GM12878 (cell line): ENCODE measurements around the gene KAZN. TPM values are rescaled to one million over a fixed set of nuclear protein-coding genes. Genes with fewer than 3 reads are reported as not detected.
A peak's percentile ranks its signal among the peaks of the same experiment; 100 is the strongest.

Source experiments
- ATAC-seq: fragments of 200-7000 bp; cut with Tn5 transposase; 3 replicates; pipeline ENCODE4 v1.9.1; 2020; ENCODE audit warnings: mild to moderate bottlenecking, moderate library complexity
- BruUV-seq: library from RNA; stranded (reverse); fragments of 400-500 nt; replicated peaks from 2 replicates; lab custom pipeline; 2021; lab: Mats Ljungman, UMichigan
- CTCF ChIA-PET: fragments of 300-600 bp; sonication (Branson Sonifier 250); formaldehyde crosslinking; extraction: SDS; loops from one replicate; lab custom pipeline; 2021; ENCODE audit warnings: inconsistent platforms; lab: Yijun Ruan, JAX
- POLR2A ChIA-PET: fragments of 350-600 bp; formaldehyde crosslinking; extraction: SDS; loops from one replicate; lab custom pipeline; 2021; ENCODE audit warnings: inconsistent platforms; lab: Charles Lee
- RAD21 ChIA-PET: fragments of 300-600 bp; sonication (Branson Sonifier 250); formaldehyde crosslinking; loops from one replicate; lab custom pipeline; 2023; ENCODE audit warnings: antibody characterized with exemption; ENCODE audit not compliant: unreplicated experiment; lab: Charles Lee
- SMC1A ChIA-PET: fragments of 300-600 bp; sonication (Branson Sonifier 250); formaldehyde crosslinking; loops from one replicate; lab custom pipeline; 2023; ENCODE audit not compliant: unreplicated experiment, uncharacterized antibody; lab: Charles Lee
- DNase-seq: peaks from one replicate; pipeline ENCODE4 v3.0.0-alpha.2; 2011; ENCODE audit warnings: low read depth, low spot score
- FAIRE-seq: peaks from 3 replicates; lab custom pipeline; 2011; peaks lifted over from hg19 to GRCh38; lab: Jason Lieb, UNC
- H2AFZ ChIP-seq: 2 replicates; pipeline ENCODE4 v1.6.0; 2011; ENCODE audit warnings: low read depth, low read length, control low read depth; ENCODE audit not compliant: control insufficient read depth
- H3K27ac ChIP-seq: 2 replicates; pipeline ENCODE4 v1.5.1; 2011; ENCODE audit warnings: control low read depth; ENCODE audit not compliant: control insufficient read depth, insufficient read depth
- H3K27me3 ChIP-seq, 2 experiments: replicated peaks in 1 of 2; 2 replicates each; pipeline versions ENCODE4 v1.6.0 to v1.6.1; 2011; ENCODE audit warnings: low read length in 1 of 2; ENCODE audit not compliant: control insufficient read depth in 2 of 2, insufficient read depth in 2 of 2
- H3K36me3 ChIP-seq, 2 experiments: 2 replicates each; pipeline ENCODE4 v1.5.1; 2011; ENCODE audit warnings: low read length in 1 of 2; ENCODE audit not compliant: control insufficient read depth in 2 of 2, insufficient read depth in 2 of 2
- H3K4me1 ChIP-seq: 2 replicates; pipeline ENCODE4 v1.6.1; 2011; ENCODE audit warnings: mild to moderate bottlenecking, low read length, moderate library complexity, mixed read lengths; ENCODE audit not compliant: control insufficient read depth, insufficient read depth
- H3K4me2 ChIP-seq: 2 replicates; pipeline ENCODE4 v1.6.0; 2011; ENCODE audit warnings: control low read depth; ENCODE audit not compliant: control insufficient read depth, insufficient read depth
- H3K4me3 ChIP-seq: fragments of 200-600 bp; sonication (generic); 2 replicates; pipeline ENCODE4 v1.5.1; 2016
- H3K79me2 ChIP-seq: 2 replicates; pipeline ENCODE4 v1.6.0; 2011; ENCODE audit warnings: low read length; ENCODE audit not compliant: control insufficient read depth, insufficient read depth
- H3K9ac ChIP-seq: 2 replicates; pipeline ENCODE4 v1.8.0; 2011; ENCODE audit warnings: low read length, control low read depth, mixed read lengths; ENCODE audit not compliant: control insufficient read depth, insufficient read depth
- H3K9me3 ChIP-seq: replicated peaks from 3 replicates; pipeline ENCODE4 v1.5.1; 2011; ENCODE audit warnings: mild to moderate bottlenecking, low read length; ENCODE audit not compliant: control insufficient read depth, insufficient read depth
- H4K20me1 ChIP-seq: 2 replicates; pipeline ENCODE4 v1.6.0; 2011; ENCODE audit not compliant: control insufficient read depth, insufficient read depth
- ESRRA ChIP-seq: IDR thresholded peaks from 2 replicates; pipeline ENCODE4 v1.6.1; 2012; ENCODE audit warnings: mild to moderate bottlenecking, low read length, improper control_type of control experiment
- NFYB ChIP-seq: IDR thresholded peaks from 2 replicates; pipeline ENCODE4 v1.6.1; 2011; ENCODE audit warnings: low read depth, mild to moderate bottlenecking, low read length, improper control_type of control experiment, moderate library complexity; ENCODE audit not compliant: insufficient read depth
- RUNX3 ChIP-seq: IDR thresholded peaks from 2 replicates; pipeline ENCODE4 v1.6.1; 2012; ENCODE audit warnings: low read length, inconsistent platforms
- SIX5 ChIP-seq: IDR thresholded peaks from 2 replicates; pipeline ENCODE4 v1.6.1; 2011; ENCODE audit warnings: mild to moderate bottlenecking, low read depth, low read length, moderate library complexity; ENCODE audit not compliant: severe bottlenecking
- SREBF1 ChIP-seq: IDR thresholded peaks from 2 replicates; pipeline ENCODE4 v1.6.1; 2012; ENCODE audit warnings: mild to moderate bottlenecking, low read length
- YY1 ChIP-seq: IDR thresholded peaks from 2 replicates; pipeline ENCODE4 v1.6.1; 2011; ENCODE audit warnings: low read depth, mild to moderate bottlenecking, low read length
- ZBED1 ChIP-seq: IDR thresholded peaks from 2 replicates; pipeline ENCODE4 v1.6.1; 2016; ENCODE audit warnings: borderline replicate concordance
- ZNF622 ChIP-seq: fragments of 450-650 bp; IDR thresholded peaks from 2 replicates; pipeline ENCODE4 v1.6.1; 2017; ENCODE audit warnings: mild to moderate bottlenecking, inconsistent platforms
- WGBS: methylation state at CpG from one replicate; pipeline ENCODE4 v1.1.6; 2016; ENCODE audit warnings: low lambda C conversion rate; ENCODE audit not compliant: insufficient replicate concordance, insufficient coverage; ENCODE audit errors: missing lambda C conversion rate; 5-methylcytosine and 5-hydroxymethylcytosine counted together
- in situ Hi-C: fragments of 300-500 bp; cut with MboI; formaldehyde crosslinking; loops from 9 replicates; pipeline ENCODE4 v1.14.3; 2018; ENCODE audit warnings: mixed read lengths
- intact Hi-C: fragments of 100-400 bp; cut with micrococcal nuclease; formaldehyde crosslinking; loops from one replicate; pipeline ENCODE4 v1.14.2; 2022; ENCODE audit not compliant: unreplicated experiment
- polyA plus RNA-seq, 11 experiments: library from polyadenylated mRNA; depleted of rRNA in 4 of 11; unstranded in 6 of 11; stranded (reverse) in 5 of 11; fragments of >200 nt; fragmentation: Nextera tagmentation in 4 of 11; fragmentation: Illumina TruSeq in 1 of 11; extraction: Ambion mirVana in 4 of 11; extraction: Trizol in 1 of 11; gene quantifications; 1 replicate in 1 of 11; 2 replicates in 10 of 11; pipeline versions ENCODE4 v1.2.1 to v1.2.3, GENCODE V29; 2011 to 2016; ENCODE audit warnings: inconsistent platforms in 2 of 11, missing spikeins in 2 of 11, low read depth in 1 of 11
- total RNA-seq, 4 experiments: library from RNA; depleted of rRNA in 3 of 4; stranded (reverse); fragments of >200 nt in 3 of 4; fragmentation: Illumina TruSeq in 1 of 4; extraction: Trizol in 1 of 4; gene quantifications; 2 replicates each; pipeline versions ENCODE4 v1.2.1 to v1.2.3, GENCODE V29; 2013 to 2021
- TF ChIP-seq, protein P1 (sequence below): fragments of 450-650 bp; formaldehyde crosslinking; IDR thresholded peaks from 2 replicates; pipeline ENCODE4 v1.5.0; 2022; ENCODE audit warnings: mild to moderate bottlenecking, missing genetic modification characterization
- TF ChIP-seq, protein P2 (sequence below), 3 experiments: IDR thresholded peaks in 2 of 3; conservative IDR thresholded peaks in 1 of 3; 2 replicates each; pipeline ENCODE4 v1.5.1; 2011; ENCODE audit warnings: low read depth in 3 of 3, low read length in 3 of 3, mild to moderate bottlenecking in 3 of 3, control low read depth in 2 of 3, moderate library complexity in 2 of 3, inconsistent platforms in 1 of 3, mixed read lengths in 1 of 3; ENCODE audit not compliant: control insufficient read depth in 2 of 3, insufficient read depth in 1 of 3; ENCODE audit errors: extremely low read depth in 1 of 3
- TF ChIP-seq, protein P3 (sequence below): fragments of 450-650 bp; IDR thresholded peaks from 2 replicates; pipeline ENCODE4 v1.6.1; 2014; ENCODE audit warnings: mild to moderate bottlenecking
- TF ChIP-seq, protein P4 (sequence below): fragments of 450-650 bp; conservative IDR thresholded peaks from 2 replicates; pipeline ENCODE4 v1.6.1; 2017; ENCODE audit warnings: mild to moderate bottlenecking, moderate library complexity
- TF ChIP-seq, protein P5 (sequence below): IDR thresholded peaks from 2 replicates; pipeline ENCODE4 v1.6.1; 2011; ENCODE audit warnings: mild to moderate bottlenecking, low read depth, low read length, moderate library complexity; ENCODE audit not compliant: insufficient replicate concordance

Gene KAZN
- total and polyA plus RNA-seq, 10 of the 15 experiments (the other 5 are each of a cell fraction or from before 2014, with no cell fraction given): 0.72 to 4.0 (median 1.2) TPM

DNA sequence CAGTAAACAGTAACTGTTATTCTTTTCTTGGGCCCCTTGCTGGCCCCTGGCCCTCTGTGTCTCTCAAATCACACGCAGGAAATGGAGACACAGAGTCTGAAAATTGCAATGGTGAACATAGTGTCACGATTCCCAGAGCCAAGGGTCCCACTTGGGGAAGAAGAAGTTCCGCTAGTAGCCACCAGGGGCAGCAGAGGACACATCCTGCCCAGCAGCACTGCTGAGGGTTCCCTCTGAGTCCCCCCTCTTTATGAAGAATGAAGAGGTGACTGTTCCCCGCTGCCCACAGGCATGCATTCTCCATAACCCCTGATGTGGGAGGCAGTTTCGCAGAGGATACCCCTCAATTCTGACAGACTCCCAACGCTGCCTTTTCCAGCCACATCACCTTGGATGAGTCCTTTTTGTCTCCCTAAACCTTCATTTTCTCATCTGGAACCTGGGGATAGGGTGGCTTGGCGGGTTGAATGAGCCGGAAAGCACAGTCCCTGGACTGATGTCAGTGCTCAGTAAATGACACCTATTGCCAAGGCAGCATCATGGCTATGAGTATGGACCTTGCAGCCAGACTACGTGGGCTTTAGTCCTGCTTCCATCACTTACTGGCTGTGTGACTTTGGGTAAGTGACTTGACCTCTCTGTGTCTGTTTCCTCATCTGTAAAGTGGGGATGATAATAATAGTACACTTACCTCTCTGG lies 317.0 kb downstream of the KAZN start:
- intact Hi-C loops: loop anchor here (10.0 kb wide), 1 partner anchor 129 kb away; no protein-coding TSS in a partner anchor
- peaks cover 9% of the 10 kb centered on the region for H3K4me1 ChIP-seq
- SMC1A ChIA-PET: no interaction called here
- no peaks in the 10 kb centered on the region for H3K79me2 ChIP-seq
- H3K9ac ChIP-seq: no peak overlapping the region
- RAD21 ChIA-PET: interaction anchor here (1.8 kb wide), 1 partner anchor 306 kb away, joined by 4 read pairs; no protein-coding TSS in a partner anchor
- DNase-seq (no peak), FAIRE-seq (no peak), ATAC-seq (peak; percentile 71)
- no peaks in the 10 kb centered on the region for H3K9me3 ChIP-seq
- H3K4me3 ChIP-seq: no peak overlapping the region
- POLR2A ChIA-PET: no interaction called here
- WGBS: 24% methylated on average over 9 of the region's 9 CpGs
- no TSS peak for BruUV-seq
- no peak overlapping the region for H3K27ac ChIP-seq
- no peaks in the 10 kb centered on the region for H3K27me3 ChIP-seq
- no peaks in the 10 kb centered on the region for H3K36me3 ChIP-seq
- CTCF ChIA-PET: interaction anchor here (0.8 to 1.6 kb wide), 10 partner anchors 9 to 178 kb away, joined by 3 to 6 read pairs (median 4); no protein-coding TSS in a partner anchor
- in situ Hi-C loops: no loop called here
- H3K4me2 ChIP-seq: no peak overlapping the region
- no peaks in the 10 kb centered on the region for H4K20me1 ChIP-seq
- no peak overlapping the region for H2AFZ ChIP-seq
- TF ChIP-seq SREBF1: no peak
- no peak for TF ChIP-seq ZNF622
- TF ChIP-seq NFYB: no peak
- no peak for TF ChIP-seq ZBED1
- TF ChIP-seq SIX5: no peak
- TF ChIP-seq ESRRA: no peak
- TF ChIP-seq, protein P1, sequence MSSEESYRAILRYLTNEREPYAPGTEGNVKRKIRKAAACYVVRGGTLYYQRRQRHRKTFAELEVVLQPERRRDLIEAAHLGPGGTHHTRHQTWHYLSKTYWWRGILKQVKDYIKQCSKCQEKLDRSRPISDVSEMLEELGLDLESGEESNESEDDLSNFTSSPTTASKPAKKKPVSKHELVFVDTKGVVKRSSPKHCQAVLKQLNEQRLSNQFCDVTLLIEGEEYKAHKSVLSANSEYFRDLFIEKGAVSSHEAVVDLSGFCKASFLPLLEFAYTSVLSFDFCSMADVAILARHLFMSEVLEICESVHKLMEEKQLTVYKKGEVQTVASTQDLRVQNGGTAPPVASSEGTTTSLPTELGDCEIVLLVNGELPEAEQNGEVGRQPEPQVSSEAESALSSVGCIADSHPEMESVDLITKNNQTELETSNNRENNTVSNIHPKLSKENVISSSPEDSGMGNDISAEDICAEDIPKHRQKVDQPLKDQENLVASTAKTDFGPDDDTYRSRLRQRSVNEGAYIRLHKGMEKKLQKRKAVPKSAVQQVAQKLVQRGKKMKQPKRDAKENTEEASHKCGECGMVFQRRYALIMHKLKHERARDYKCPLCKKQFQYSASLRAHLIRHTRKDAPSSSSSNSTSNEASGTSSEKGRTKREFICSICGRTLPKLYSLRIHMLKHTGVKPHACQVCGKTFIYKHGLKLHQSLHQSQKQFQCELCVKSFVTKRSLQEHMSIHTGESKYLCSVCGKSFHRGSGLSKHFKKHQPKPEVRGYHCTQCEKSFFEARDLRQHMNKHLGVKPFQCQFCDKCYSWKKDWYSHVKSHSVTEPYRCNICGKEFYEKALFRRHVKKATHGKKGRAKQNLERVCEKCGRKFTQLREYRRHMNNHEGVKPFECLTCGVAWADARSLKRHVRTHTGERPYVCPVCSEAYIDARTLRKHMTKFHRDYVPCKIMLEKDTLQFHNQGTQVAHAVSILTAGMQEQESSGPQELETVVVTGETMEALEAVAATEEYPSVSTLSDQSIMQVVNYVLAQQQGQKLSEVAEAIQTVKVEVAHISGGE (CRISPR knock-in tag): no peak
- no peak for TF ChIP-seq RUNX3
- TF ChIP-seq, protein P2, sequence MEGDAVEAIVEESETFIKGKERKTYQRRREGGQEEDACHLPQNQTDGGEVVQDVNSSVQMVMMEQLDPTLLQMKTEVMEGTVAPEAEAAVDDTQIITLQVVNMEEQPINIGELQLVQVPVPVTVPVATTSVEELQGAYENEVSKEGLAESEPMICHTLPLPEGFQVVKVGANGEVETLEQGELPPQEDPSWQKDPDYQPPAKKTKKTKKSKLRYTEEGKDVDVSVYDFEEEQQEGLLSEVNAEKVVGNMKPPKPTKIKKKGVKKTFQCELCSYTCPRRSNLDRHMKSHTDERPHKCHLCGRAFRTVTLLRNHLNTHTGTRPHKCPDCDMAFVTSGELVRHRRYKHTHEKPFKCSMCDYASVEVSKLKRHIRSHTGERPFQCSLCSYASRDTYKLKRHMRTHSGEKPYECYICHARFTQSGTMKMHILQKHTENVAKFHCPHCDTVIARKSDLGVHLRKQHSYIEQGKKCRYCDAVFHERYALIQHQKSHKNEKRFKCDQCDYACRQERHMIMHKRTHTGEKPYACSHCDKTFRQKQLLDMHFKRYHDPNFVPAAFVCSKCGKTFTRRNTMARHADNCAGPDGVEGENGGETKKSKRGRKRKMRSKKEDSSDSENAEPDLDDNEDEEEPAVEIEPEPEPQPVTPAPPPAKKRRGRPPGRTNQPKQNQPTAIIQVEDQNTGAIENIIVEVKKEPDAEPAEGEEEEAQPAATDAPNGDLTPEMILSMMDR (IDR thresholded peaks at IDR 0.05 in 2 of 3, conservative IDR thresholded peaks at IDR 0.05 in 1 of 3; ENCODE audit: control insufficient read depth in 2 of 3, extremely low read depth in 1 of 3, insufficient read depth in 1 of 3, low read depth in 3 of 3, low read length in 3 of 3): peak; percentile 61 to 93 (median 87)
- TF ChIP-seq, protein P3, sequence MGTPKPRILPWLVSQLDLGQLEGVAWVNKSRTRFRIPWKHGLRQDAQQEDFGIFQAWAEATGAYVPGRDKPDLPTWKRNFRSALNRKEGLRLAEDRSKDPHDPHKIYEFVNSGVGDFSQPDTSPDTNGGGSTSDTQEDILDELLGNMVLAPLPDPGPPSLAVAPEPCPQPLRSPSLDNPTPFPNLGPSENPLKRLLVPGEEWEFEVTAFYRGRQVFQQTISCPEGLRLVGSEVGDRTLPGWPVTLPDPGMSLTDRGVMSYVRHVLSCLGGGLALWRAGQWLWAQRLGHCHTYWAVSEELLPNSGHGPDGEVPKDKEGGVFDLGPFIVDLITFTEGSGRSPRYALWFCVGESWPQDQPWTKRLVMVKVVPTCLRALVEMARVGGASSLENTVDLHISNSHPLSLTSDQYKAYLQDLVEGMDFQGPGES: no peak
- TF ChIP-seq, protein P4, sequence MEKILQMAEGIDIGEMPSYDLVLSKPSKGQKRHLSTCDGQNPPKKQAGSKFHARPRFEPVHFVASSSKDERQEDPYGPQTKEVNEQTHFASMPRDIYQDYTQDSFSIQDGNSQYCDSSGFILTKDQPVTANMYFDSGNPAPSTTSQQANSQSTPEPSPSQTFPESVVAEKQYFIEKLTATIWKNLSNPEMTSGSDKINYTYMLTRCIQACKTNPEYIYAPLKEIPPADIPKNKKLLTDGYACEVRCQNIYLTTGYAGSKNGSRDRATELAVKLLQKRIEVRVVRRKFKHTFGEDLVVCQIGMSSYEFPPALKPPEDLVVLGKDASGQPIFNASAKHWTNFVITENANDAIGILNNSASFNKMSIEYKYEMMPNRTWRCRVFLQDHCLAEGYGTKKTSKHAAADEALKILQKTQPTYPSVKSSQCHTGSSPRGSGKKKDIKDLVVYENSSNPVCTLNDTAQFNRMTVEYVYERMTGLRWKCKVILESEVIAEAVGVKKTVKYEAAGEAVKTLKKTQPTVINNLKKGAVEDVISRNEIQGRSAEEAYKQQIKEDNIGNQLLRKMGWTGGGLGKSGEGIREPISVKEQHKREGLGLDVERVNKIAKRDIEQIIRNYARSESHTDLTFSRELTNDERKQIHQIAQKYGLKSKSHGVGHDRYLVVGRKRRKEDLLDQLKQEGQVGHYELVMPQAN: no peak
- TF ChIP-seq, protein P5, sequence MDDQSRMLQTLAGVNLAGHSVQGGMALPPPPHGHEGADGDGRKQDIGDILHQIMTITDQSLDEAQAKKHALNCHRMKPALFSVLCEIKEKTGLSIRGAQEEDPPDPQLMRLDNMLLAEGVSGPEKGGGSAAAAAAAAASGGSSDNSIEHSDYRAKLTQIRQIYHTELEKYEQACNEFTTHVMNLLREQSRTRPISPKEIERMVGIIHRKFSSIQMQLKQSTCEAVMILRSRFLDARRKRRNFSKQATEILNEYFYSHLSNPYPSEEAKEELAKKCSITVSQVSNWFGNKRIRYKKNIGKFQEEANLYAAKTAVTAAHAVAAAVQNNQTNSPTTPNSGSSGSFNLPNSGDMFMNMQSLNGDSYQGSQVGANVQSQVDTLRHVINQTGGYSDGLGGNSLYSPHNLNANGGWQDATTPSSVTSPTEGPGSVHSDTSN: no peak
- TF ChIP-seq YY1: no peak
